Sigmoid colon (tissue), 7 donors: ENCODE results near the gene HLA-DQA1. TPM values are rescaled to one million over a fixed set of nuclear protein-coding genes. Genes with fewer than 3 reads are reported as not detected.
A peak's percentile ranks its signal among the peaks of the same experiment; 100 is the strongest.
"Not testable (repeated sequence)": the region's sequence is repeated elsewhere in the genome, so short reads cannot be mapped to it uniquely, and the experiment has no call there.

Experiments used
- DNase-seq: peaks from one replicate; pipeline ENCODE4 v3.0.0-alpha.2; 2019
- H3K27ac ChIP-seq, 4 donors: fragments of 200-600 bp; sonication (generic); one replicate each; pipeline ENCODE4 v1.5.1; 2016 to 2019; ENCODE audit warnings: mild to moderate bottlenecking in 1 of 4
- H3K27me3 ChIP-seq, 3 donors: fragments of 200-600 bp; sonication (generic); one replicate each; pipeline ENCODE4 v1.5.1; 2019; ENCODE audit warnings: mild to moderate bottlenecking in 1 of 3
- H3K36me3 ChIP-seq, 4 donors: fragments of 200-600 bp; sonication (generic); one replicate each; pipeline ENCODE4 v1.5.1; 2016 to 2019
- H3K4me1 ChIP-seq, 4 donors: fragments of 200-600 bp; sonication (generic); one replicate each; pipeline ENCODE4 v1.5.1; 2017 to 2019
- H3K4me3 ChIP-seq, 4 donors: fragments of 200-600 bp; sonication (generic); one replicate each; pipeline ENCODE4 v1.5.1; 2017 to 2019; ENCODE audit warnings: mild to moderate bottlenecking in 2 of 4, moderate library complexity in 1 of 4
- H3K9me3 ChIP-seq, 4 donors: fragments of 200-600 bp in 3 of 4; sonication (generic) in 3 of 4; one replicate each; pipeline versions ENCODE4 v1.5.1 to v1.6.1; 2013 to 2019
- CTCF ChIP-seq, 4 experiments: fragments of 450-650 bp in 3 of 4; fragments of 200-600 bp in 1 of 4; IDR thresholded peaks; one replicate each; pipeline ENCODE4 v1.5.1; 2016 to 2019; ENCODE audit warnings: antibody characterized with exemption in 4 of 4, mild to moderate bottlenecking in 3 of 4, moderate library complexity in 2 of 4
- EP300 ChIP-seq, 4 donors: sonication (generic); formaldehyde crosslinking; IDR thresholded peaks; one replicate each; pipeline ENCODE4 v1.6.1; 2017; ENCODE audit warnings: antibody characterized with exemption in 4 of 4
- POLR2A ChIP-seq, 2 donors: fragments of 450-650 bp; IDR thresholded peaks; one replicate each; pipeline ENCODE4 v1.6.1; 2016; ENCODE audit warnings: antibody characterized with exemption in 2 of 2, mild to moderate bottlenecking in 2 of 2, moderate library complexity in 2 of 2
- POLR2AphosphoS5 ChIP-seq, 4 donors: sonication (generic); formaldehyde crosslinking; IDR thresholded peaks; one replicate each; pipeline ENCODE4 v1.6.1; 2017; ENCODE audit warnings: antibody characterized with exemption in 4 of 4
- WGBS, 2 donors: extraction: QIAGEN DNeasy Blood & Tissue Kit; methylation state at CpG; one replicate each; pipeline ENCODE4 v1.1.7; 2013; 5-methylcytosine and 5-hydroxymethylcytosine counted together
- intact Hi-C: fragments of 100-400 bp; cut with DNase I; formaldehyde crosslinking; loops from one replicate; pipeline ENCODE4 v1.15.1; 2023
- polyA plus RNA-seq, 3 donors: library from polyadenylated mRNA; stranded (reverse); fragments of 200-250 nt; gene quantifications; one replicate each; pipeline ENCODE4 v1.2.3, GENCODE V29; 2013
- total RNA-seq, 4 donors: library from RNA; depleted of rRNA; stranded (reverse); fragments of >200 nt; gene quantifications; one replicate each; pipeline ENCODE4 v1.1.0, GENCODE V29; 2016
- donor health status: healthy with polysubstance abuse.
- donor health status: Bipolar disorder and iron deficiency.
- donor health status: healthy.

The HLA-DQA1 gene
- total RNA-seq (1 to 10 TPM in 3 of 4 donors, under 1 TPM in 1; 0.16 to 9.5 (median 4.0) TPM), polyA plus RNA-seq (100 to 1,000 TPM in 2 of 3 donors, 10 to 100 TPM in 1; 32.4 to 250 (median 129) TPM)

GRCh38 chr6:32637219-32637880 is at the start of gene HLA-DQA1:
HLA-DQA1 (plus strand) TSS chr6:32637406; CDS start chr6:32637459, 53 bp downstream.
- Histone ChIP-seq H3K4me3 (peak within 1 kb of the TSS in 1 of 4 donors; percentile 17), H3K9me3 (no peaks in the 10 kb centered on the region), H3K4me1 (no peaks in the 10 kb centered on the region), H3K27me3 (peaks cover 0 to 5% (median 0%) of the 10 kb centered on the region in 3 donors), H3K27ac (no peak within 1 kb of the TSS), H3K36me3 (no peaks in the 10 kb centered on the region)
- intact Hi-C loops: no loop called here
- no peak for DNase-seq
- peak in 2 of 4 donors; percentile 54 to 63 for TF ChIP-seq POLR2AphosphoS5 (IDR thresholded peaks at IDR 0.05)
- TF ChIP-seq CTCF (IDR thresholded peaks at IDR 0.05): no peak
- WGBS, 2 donors: 38 to 48% methylated on average over 7 of the region's 7 CpGs

GRCh38 chr6:32588156-32588555 is 49.0 kb upstream of the HLA-DQA1 start:
- H3K27me3 ChIP-seq: no peaks in the 10 kb centered on the region
- no peak overlapping the region for H3K4me3 ChIP-seq
- H3K36me3 ChIP-seq: no peaks in the 10 kb centered on the region
- WGBS, 2 donors: 74 to 95% methylated on average over 2 of the region's 2 CpGs
- intact Hi-C loops: loop anchor here (10.0 kb wide), 1 partner anchor 63 kb away; no protein-coding TSS in a partner anchor
- no peaks in the 10 kb centered on the region for H3K4me1 ChIP-seq
- TF ChIP-seq POLR2A (IDR thresholded peaks at IDR 0.05): no peak
- TF ChIP-seq CTCF (IDR thresholded peaks at IDR 0.05): no peak
- TF ChIP-seq EP300 (IDR thresholded peaks at IDR 0.05): no peak
- TF ChIP-seq POLR2AphosphoS5 (IDR thresholded peaks at IDR 0.05): no peak
- no peak for DNase-seq
- H3K27ac ChIP-seq: no peak overlapping the region
- no peaks in the 10 kb centered on the region for H3K9me3 ChIP-seq

DNA sequence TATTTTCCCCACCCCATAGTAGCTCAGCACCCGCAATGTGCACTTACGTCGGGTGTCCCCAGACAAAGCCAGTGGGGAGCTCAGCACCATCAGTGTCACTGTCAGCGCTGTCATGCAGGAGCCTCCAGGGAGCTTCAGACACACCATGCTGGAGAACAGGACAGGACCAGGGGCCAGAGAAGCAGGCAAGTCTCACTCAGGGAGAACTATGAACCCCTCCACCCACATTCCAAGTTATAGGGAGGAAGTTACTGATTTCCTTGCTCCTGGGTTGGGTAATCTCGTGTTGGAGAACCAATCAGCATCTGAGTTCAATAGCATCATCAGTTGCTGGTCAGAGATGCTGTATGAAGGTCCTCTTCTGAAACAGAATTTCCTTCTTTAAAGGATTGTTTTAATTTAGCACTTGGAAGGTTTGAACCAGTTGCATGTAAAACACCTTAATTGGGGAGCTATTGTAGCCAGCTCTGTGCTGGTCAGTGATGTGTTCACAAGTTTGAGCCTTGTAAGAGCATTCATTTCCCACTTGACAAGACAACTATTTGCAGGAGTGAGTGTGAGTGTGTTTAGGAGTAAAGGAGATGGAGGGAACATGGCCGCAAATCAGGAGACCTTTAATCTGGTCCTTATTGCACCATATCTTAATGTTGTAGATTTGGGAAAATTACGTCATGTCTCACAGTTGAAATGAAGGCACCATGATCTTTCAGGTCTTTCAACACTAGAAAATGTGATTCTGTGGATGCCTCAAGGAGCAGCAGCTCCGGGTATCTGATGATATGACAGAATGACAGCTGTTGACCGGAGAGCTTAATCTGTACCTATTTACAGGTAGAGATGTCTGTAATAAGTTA is 47.4 kb upstream of the HLA-DQA1 start, which contains the start of gene HLA-DRB1:
TSS of gene HLA-DRB1 (minus strand) at position 253 of the 854 bp plus-strand sequence. CDS start at position 147, 106 bp downstream.
- no peak for DNase-seq
- no peaks in the 10 kb centered on the region for H3K27me3 ChIP-seq
- 21 to 32% methylated on average over 9 of the region's 9 CpGs for WGBS, 2 donors
- peak within 1 kb of the TSS in 1 of 4 donors; percentile 39 for H3K27ac ChIP-seq
- no peaks in the 10 kb centered on the region for H3K4me1 ChIP-seq
- H3K36me3 ChIP-seq: no peaks in the 10 kb centered on the region
- H3K9me3 ChIP-seq: no peaks in the 10 kb centered on the region
- TF ChIP-seq POLR2A (IDR thresholded peaks at IDR 0.05) (no peak), POLR2AphosphoS5 (IDR thresholded peaks at IDR 0.05) (peak in 1 of 4 donors; percentile 68)
- H3K4me3 ChIP-seq: peak within 1 kb of the TSS in 1 of 4 donors; percentile 31
- intact Hi-C loops: loop anchor here (10.0 kb wide), 1 partner anchor 65 kb away; no protein-coding TSS in a partner anchor

GRCh38 chr6:32590713-32591112 is 46.5 kb upstream of the HLA-DQA1 start:
- H3K27me3 ChIP-seq, H3K9me3 ChIP-seq, DNase-seq, intact Hi-C loops, H3K4me1 ChIP-seq, H3K4me3 ChIP-seq, H3K36me3 ChIP-seq, H3K27ac ChIP-seq: not testable (repeated sequence)
- WGBS, 2 donors: 95% methylated on average over 10 of the region's 10 CpGs; no CpG with 5 or more reads in 1 of the 2 donors

DNA sequence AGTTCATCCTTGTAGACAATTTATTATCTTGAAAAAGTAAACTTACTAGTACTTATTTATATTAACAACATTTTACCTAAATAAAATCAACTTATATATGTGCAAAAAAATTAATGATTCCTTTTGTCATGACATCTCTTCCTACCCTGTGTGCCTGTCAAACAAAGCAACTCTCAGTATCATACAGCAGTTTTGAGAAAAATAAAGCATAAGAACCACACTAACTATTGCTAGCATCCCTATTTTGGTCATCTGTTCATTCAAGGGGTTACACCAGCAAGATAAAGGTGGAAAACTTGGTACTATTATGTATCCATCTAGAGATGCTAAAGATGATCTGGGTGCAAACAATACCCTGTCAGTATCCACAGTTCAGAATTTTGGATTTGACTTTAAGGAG is 40.2 kb upstream of the HLA-DQA1 start:
- Histone ChIP-seq H3K4me3 (no peak overlapping the region), H3K27me3 (no peaks in the 10 kb centered on the region), H3K4me1 (no peaks in the 10 kb centered on the region), H3K9me3 (no peaks in the 10 kb centered on the region), H3K27ac (no peak overlapping the region), H3K36me3 (no peaks in the 10 kb centered on the region)
- DNase-seq: no peak
- intact Hi-C loops: no loop called here
- TF ChIP-seq POLR2A (IDR thresholded peaks at IDR 0.05) (no peak), POLR2AphosphoS5 (IDR thresholded peaks at IDR 0.05) (no peak), EP300 (IDR thresholded peaks at IDR 0.05) (no peak), CTCF (IDR thresholded peaks at IDR 0.05) (no peak)
